ENCODE data around the gene RGS6.

Gene RGS6

DNA sequence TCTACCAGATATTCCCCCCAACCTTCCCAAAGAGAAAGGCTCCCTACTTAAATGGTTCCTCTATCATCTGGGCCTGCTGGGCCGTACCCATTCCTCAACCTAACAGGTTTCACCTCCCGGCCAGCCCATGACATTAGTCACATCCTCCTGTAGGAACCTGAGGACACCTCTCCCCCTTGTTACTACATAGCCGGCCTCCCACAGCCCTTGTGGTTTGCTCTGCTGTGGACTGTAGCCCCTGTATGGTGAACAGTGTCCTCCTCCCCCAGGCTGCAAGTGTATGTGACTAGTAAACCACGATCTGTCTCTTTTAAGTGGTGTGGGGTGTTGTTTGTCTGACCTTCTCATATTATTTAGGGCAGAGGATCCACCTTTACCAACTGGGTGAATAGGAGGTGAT is 371.7 kb downstream of the RGS6 start:
- DNase-seq (ENCODE audit: low read depth in 2 of 2, low spot score in 1 of 2), result no peak

DNA sequence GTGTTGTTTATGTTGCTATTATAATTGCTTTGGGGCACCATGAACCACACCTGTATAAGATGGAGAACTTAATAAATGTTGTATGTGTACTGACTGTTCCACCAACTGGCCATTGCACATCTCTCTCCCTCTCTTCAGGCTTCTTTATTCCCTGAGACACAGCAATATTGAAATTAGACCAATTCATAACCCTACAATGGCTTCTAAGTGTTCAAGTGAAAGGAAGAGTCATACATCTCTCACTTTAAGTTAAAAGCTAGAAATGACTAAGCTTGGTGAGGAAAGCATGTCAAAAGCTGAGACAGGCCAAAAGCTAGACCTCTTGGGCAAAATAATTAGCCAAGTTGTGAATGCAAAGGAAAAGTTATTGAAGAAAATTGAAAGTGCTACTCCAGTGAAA is 373.3 kb downstream of the RGS6 start:
- no peak for DNase-seq (ENCODE audit: low read depth in 2 of 2, low spot score in 1 of 2)

DNA sequence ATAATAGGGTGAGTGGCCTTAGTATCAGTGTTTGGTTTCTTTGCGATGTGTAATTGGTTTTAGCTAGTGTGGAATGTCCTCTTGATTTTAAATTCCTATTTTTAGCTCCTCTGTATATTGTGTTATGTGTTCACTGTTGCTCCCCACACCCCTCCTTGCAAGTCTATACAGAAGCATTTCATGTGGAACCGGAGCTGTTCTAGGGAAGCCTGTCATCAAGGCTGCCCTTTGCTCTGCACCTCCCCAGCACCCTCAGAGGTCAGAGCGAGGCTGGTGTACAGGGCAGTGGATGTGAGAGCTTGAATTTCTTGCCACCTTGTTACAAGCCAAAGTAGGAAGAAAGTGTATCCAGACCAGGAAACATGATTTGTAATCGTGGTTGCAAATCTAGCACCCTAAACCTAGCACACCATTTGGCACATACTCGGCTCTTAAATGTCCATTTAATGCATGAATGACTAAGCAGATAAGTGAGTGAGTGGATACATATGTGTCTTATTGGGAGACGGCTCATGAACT is 376.8 kb downstream of the RGS6 start:
- DNase-seq (ENCODE audit: low read depth in 2 of 2, low spot score in 1 of 2), result no peak

DNA sequence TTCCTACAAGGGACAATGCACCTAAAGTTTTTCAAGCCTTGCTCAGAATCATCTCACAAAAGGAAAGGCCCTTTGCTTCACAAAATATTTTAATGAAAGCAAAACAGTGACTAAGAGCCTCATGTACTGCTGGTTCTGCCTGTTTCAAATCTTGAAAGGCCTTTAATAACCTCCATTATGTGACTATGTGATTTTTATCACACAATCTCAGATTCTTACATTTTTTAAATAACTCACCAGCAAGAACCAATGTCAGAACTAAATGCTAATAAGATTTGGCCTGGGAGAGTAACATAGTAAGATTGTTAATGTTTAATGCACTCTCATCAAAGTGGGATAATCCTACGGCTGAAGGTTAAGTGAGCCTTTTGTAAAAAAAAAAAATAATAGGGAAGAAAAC is 378.9 kb downstream of the RGS6 start:
- no peak for DNase-seq (ENCODE audit: low read depth in 2 of 2, low spot score in 1 of 2)

DNA sequence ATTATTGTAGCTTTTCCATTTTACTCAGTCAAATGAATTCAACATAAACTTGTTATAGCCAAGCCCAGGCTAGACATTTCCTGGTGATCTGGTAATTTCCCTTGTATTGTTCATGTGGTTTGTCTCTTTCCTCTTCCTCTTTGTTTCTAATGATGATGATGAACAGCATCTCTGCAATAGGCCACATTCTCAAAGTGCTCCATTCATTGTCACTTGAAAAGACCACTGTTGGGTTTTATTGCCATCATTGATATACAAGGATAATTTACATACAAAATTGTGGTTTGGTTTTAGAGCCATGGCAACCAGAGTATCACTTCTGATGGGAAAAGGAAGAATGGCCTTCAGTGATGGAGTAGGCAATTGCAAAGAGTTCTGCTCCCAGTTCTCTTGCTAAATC is 379.3 kb downstream of the RGS6 start:
- DNase-seq (ENCODE audit: low read depth in 2 of 2, low spot score in 1 of 2), result no peak

DNA sequence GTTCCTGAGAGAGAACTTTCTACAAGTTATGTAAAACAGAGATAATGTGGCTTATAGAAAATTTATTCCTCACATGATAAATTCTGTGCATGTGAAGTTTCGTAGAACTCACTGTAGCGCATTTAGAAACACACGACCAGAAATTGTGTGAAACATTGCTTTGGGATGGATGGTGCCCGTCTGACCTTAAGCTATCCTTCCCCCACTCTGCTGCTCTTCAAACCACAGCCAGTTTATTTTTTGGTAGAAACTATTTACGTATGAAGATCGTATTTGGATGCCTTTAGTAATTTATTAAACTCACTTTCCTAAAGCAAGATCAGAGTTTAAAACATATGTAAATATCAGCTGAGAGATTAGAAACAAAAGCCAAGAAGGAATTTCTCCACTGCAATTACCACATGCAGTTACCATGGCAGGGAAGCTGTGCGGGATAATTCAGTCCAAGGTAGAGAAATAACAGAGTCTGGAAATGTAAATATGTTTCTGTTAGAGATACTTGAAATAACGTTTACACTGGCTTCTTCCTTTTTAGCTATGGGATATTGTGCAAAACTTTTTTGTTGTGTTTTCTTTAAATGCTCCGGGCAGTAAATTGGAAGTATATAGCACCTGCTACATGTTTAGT is 382.7 kb downstream of the RGS6 start:
- DNase-seq (ENCODE audit: low read depth in 2 of 2, low spot score in 1 of 2), result no peak

DNA sequence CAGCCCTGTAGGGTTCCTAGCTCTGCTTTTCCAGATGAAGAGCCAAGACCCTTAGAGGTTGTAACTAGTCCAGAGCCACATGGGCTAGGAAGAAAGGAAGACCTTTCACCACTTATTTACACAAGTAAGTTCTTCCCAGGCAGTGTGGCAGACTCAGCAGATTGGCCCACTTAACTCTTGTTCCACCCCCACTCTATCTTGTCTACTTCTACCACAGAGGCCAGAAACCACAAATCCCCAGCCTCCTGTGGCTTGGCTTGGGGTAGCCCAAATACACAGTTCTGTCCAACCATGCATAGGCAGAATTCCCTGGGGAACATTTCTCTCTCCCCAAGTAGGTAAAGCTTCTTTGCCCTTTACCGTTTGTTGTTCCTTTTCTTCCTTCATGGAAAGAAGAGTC is 383.5 kb downstream of the RGS6 start:
- no peak for DNase-seq (ENCODE audit: low read depth in 2 of 2, low spot score in 1 of 2)

DNA sequence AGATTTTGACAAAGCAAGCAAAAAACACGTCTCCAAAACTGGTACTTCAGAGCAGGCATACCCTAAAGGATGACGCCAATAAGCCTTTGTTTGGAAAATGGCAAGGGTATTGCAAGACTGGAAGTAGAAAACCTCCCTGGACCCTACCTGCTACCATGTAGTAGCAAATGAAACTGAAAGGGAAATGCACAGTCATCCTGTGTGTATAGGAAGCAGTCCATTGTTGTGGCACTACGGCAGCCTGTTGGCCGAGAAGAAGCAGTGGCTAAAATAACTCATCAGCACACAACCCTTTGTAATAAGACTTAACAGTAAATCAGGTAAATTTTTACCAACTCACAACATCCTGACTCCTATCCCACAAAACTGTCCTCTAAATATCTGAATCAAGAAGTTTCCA is 386.4 kb downstream of the RGS6 start:
- no peak for DNase-seq (ENCODE audit: low read depth in 2 of 2, low spot score in 1 of 2)

DNA sequence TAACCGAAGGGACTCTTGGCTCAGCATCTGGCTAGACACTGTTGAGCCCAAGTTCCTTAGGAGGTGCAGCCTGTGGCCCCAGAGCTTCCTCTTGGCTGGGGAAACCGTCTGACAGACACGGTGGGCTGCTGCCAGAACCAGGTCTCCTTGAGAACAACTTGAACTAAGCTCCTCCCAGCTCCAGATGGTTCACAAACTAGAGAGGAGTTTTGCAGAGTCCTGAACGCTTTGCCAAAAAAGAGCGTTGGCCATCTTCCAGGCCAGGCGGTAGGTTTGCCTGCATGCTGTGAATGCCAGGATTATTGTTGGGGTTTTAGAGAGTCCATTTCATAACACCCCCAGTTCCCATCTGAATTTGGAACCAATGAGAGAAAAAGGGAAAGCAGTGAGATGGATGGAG is 399.8 kb downstream of the RGS6 start:
- no peak for DNase-seq (ENCODE audit: low read depth in 2 of 2, low spot score in 1 of 2)

DNA sequence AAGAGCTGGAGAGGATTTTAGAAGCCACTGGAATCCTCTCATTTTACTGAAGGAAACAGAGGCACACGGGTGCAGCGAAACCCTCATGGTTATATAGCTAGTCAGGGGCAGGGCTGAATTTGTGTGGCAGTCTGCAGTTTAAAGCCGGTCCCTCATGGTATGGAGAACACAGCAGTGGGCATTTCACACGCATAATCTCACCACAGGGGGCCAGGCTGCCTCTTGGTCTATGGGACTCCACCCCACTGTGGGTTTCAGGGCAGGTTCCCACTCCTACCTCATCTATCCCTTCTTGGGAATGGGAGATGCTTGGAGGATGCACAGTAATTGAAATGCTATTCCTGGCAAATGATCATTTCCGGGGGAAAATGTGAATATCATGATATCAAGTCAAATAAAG is 400.6 kb downstream of the RGS6 start:
- no peak for DNase-seq (ENCODE audit: low read depth in 2 of 2, low spot score in 1 of 2)

DNA sequence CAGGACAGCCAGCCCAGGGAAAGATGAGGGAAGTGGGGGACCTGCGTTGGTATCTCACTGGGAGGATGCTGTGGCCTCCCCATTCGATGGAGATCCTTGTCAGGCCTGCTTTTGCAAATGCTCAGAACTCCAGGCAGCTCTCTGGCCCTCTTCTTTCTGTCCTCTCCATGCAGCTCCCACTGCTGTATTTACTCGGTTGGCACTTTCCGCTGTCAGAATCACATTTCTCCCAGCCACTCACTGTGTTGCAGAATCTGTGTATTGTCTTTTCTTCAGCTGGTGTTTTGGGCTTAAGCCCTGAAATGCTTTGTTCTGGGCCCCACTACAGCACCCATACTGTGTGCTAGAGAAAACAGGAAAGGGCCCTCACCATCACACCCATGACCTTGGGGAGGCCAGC is 401.1 kb downstream of the RGS6 start:
- DNase-seq (ENCODE audit: low read depth in 2 of 2, low spot score in 1 of 2), result no peak

DNA sequence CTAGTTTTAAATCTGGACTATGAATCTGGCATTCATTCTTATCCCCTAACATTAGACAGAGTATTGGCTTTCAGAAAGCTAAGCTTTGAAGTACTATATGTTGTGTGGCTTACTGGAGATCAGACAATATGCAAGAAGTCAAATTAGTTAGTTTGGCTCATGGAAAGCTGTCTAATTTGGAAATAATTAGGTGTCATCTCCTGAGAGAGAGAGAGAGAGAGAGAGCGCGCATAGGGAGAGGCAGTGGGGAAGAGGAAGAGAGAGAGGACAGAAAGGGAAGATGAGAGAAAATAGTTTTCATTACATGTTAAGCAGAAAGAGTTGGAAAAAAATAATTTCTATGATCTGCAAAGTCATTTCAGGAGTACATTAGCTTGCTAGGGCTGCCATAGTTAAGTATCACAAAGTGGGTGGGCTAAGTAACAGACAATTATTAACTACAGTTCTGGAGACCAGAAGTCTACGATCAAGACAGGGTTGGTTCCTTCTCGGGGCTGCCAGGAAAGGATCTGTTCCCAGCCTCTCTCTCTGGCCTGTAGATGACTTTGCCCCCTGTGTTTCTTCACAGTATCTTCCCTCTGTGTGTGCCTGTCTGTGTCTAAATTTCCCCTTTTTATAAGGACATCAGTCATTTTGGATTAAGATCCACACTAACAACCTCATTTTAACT is 404.2 kb downstream of the RGS6 start:
- no peak for DNase-seq (ENCODE audit: low read depth in 2 of 2, low spot score in 1 of 2)

DNA sequence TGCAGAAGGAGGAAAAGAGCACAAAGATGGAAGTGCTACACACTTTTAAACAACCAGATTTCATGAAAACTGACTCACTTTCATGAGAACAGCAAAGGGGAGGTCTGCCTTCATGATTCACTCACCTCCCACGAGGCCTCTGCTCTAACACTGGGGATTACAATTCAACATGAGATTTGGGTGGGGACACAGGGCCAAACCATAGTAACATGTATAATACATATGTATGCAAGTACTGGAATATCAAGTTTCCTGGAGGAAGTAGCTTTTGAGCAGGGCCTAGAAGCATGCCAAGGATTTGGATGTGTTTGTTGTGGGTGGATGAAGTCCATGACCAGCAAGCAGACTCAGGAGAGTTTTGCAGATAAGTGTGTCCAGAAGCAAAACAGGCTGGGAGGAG is 409.0 kb downstream of the RGS6 start:
- no peak for DNase-seq (ENCODE audit: low read depth in 2 of 2, low spot score in 1 of 2)

DNA sequence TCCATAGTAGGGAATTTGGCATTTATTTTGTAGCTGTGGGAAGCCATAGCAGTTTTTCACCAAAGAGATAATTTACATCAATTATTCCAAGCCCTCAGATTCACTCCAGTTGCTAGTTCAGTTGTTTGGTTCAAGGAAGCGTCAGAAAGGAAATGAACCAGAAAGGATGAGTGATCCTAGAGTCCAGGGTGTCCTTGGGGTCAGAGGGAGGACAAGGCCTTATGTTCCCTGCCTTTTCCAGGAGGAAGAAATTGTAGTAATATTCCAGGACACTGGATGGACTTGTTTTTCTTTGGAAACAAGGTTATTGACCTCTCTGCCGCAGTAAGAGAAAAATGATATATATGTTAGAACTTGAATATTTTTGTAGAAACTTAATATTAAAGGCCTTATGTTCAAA is 409.5 kb downstream of the RGS6 start:
- no peak for DNase-seq (ENCODE audit: low read depth in 2 of 2, low spot score in 1 of 2)

DNA sequence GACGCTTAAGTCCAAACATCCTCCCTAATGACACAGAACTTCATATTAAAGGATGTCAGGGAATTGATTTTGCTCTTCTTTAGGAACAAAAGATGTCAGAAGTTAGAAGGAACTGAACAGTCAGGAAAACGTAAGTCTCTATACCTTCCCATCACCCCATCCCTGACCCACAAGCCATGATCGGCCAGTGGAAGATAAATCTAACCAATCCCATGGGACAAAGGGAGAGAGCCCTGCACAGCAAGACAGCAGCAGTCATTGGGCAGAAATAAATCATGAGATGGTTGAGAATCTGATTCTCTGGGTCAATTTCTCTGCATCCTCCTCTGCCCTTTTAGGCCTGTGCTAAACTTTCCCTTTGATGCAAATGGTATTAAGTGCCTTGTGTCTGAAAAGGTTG is 414.9 kb downstream of the RGS6 start:
- no peak for DNase-seq (ENCODE audit: low read depth in 2 of 2, low spot score in 1 of 2)

DNA sequence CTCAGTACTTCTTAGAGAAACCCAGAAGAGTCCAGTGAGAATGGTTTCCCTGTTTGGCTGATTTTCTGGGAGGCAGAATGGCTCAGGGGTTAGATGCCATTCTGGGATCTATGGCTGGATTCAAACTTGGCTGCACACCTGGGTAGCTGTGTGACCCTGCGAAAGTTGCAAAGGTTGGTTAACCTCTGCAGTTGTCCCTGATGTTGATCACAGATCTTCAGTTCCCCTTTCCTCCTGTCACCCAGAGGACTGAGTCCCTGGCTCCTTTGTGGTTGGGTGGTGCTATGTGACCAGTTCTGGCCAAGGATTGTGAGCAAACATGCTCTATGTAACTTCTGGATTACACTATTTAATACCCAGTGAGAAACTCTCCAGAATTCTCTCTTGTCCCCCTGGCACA is 418.0 kb downstream of the RGS6 start:
- DNase-seq (ENCODE audit: low read depth in 2 of 2, low spot score in 1 of 2), result no peak

DNA sequence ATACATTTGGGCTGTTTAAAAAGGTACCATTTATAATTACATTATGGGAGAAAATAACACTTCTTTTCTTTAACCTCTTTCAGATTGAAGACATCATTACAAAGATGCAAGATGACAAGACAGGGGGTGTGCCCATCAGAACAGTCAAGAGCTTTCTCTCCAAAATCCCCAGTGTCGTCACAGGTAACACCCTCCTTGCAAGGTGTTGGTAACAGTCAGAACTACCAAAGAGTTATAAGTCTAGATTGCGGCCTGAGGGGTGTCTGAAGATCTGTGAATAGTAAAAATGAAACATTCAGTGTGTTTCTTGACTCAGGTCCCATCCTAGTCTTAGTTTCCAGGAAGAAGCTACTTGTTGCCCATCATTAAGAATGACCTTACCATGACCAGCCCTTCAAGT is 419.8 kb downstream of the RGS6 start:
- DNase-seq (ENCODE audit: low read depth in 2 of 2, low spot score in 1 of 2), result no peak

DNA sequence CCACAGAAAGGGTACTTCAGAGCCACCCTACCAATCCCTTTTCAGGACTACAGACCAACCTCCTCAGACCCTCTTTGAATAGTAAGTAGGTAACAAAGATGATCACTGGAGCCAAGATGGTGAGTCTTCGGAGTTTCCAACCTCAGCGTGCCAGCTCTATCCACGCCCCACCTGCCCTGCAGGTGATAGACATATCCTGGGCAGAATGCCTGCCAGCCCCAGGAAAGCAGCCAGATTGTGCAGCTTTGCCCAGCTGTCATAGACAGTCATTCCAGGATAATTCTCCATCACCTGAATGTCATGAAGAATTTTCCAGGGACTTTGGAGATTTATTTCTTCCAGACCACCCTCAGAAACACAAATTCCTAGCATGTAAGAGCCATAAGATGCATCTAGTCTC is 434.4 kb downstream of the RGS6 start:
- no peak for DNase-seq (ENCODE audit: low read depth in 2 of 2, low spot score in 1 of 2)

DNA sequence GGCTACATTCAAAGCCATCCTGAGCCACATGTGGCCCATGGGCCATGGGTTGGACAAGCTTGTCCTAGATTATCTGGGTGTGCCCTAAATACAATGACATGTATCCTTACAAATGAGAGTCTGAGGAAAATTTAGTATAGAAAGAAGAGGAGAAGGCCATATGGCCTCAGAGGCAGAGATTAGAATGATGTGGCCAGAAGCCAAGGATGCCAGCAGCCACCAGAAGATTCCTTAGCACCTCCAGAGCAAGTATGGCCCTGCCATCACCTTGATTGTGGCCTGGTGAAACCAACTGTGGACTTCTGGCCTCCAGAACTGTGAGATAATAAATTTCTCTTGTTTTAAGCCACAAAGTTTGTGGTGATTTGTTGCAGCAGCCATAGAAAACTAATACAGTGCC is 436.9 kb downstream of the RGS6 start:
- no peak for DNase-seq (ENCODE audit: low read depth in 2 of 2, low spot score in 1 of 2)

DNA sequence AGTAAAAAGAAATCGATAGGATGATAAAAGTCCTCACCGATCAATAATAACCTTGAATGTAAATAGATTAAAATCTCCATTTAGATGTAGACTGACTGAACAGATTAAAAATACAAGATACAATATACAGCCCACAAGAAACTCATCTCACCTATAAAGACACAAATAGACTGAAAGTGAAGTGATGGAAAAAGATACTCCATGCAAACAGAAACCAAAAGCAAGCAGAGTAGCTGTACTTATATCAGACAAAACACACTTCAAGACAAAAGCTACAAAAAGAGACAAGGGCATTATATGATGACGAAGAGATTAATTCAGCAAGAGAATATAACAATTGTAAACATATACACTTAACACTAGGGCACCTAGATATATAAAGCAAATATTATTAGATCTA is 444.8 kb downstream of the RGS6 start:
- no peak for DNase-seq (ENCODE audit: low read depth in 2 of 2, low spot score in 1 of 2)

DNA sequence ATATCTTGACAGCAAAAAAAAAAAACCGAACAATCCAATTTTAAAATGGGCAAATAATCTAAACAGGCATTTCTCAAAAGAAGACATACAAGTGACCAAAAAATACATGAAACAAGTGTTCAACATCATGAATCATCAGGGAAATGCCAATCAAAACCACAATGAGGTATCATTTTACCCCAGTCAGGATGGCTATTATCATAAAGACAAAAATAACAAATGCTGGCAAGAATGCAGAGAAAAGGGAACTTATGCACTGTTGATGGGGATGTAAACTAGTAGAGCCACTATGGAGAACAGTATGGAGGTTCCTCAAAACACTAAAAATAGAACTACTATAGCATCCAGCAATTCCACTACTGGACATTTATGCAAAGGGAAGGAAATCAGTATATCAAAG is 448.2 kb downstream of the RGS6 start:
- no peak for DNase-seq (ENCODE audit: low read depth in 2 of 2, low spot score in 1 of 2)

DNA sequence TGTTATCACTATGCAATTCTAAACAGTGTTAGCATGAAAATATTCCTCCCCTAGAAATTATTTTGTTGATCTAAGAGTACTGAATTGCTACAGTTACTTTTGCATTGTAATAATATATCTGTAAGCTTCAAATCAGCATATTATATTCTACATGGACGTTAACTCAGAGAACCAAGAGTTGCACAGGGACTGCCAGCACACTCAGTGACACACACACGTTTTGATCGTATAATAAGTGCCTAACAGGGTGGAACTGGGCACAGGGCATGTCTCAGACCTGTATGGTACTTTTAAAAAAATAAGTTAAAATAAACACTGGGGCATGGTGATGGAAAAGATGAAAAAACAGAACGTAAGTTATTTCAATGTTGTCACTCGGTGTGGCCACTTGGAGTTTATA is 451.6 kb downstream of the RGS6 start:
- no peak for DNase-seq (ENCODE audit: low read depth in 2 of 2, low spot score in 1 of 2)

DNA sequence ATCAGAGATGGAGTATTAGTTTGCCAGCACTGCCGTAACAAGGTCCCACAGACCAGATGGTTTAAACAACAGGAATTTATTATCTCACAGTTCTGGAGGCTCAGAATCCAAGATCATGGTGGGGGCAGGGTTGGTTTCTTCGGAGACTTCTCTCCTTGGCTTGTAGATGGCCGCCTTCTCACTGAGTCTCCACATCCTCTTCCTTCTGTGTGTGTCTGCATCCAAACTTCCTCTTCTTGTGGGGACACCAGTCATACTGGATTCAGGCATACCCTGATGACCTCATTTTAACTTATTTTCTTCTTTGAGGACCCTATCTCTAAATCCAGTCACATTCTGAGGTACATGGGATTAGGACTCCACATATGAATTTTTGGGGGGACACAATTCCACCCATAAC is 455.5 kb downstream of the RGS6 start:
- DNase-seq (ENCODE audit: low read depth in 2 of 2, low spot score in 1 of 2), result no peak
